HG03064 (cell line): ENCODE results near the gene MAJIN.
"Not testable (repeated sequence)": the region's sequence is repeated elsewhere in the genome, so short reads cannot be mapped to it uniquely, and the experiment has no call there.

Experiments
- ATAC-seq: cut with Tn5 transposase; IDR thresholded peaks from one replicate; pipeline ENCODE4 v1.9.1; 2021; ENCODE audit warnings: low read depth; ENCODE audit not compliant: unreplicated experiment

Gene MAJIN

GRCh38 chr11:64994318-64994717 lies 22.4 kb upstream of the MAJIN start:
- ATAC-seq: no peak

DNA sequence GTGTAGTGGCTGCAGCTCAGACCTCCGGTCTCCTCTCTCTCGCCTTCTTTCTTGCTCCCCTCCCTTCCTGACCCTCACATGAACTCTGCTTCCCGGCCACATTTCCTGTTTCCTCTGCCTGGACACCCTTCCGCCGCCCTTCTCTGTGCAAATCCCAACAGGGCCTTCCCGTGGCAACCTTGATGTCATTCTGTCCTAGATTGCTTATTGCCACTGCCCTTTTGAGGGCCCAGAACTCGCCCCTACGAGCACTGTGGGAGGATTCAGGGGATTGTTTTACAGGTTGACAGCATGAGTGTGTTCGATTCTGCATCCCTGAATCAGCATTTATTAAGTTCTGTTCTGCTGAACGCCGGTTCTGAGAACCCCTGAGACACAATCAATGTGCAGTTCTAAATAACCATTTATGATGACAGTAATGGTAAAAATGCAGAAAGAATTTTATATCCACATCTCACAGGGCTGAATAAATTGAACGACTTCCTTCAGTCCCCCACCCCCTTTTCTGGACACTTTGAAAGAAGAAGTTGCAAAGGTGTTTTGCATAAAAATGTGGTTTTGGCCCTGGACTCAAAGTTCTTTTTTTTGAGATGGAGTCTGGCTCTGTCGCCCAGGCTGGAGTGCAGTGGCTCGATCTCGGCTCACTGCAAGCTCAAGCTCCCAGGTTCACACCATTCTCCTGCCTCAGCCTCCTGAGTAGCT lies 18.5 kb upstream of the MAJIN start:
- no peak for ATAC-seq

DNA sequence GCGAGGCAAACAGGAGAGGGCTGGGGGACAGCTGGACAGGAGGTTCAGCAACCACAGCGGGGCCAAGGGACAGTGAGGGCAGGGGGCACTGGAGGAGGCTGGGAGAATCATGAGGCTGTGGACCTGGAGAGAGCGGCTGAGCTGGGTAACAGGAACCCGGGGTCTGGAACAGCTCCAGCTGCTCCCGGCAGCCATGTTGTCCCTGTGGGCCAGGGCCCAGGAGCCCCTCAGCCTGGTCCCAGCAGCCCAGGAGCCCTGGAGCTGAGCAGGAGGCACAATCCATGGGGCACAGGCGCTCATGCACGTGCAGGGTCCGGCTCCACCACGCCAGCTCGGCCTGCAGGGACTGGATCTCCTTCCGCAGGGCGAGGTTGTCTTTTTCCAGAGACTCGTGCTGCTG lies 17.5 kb upstream of the MAJIN start:
- ATAC-seq: no peak

DNA sequence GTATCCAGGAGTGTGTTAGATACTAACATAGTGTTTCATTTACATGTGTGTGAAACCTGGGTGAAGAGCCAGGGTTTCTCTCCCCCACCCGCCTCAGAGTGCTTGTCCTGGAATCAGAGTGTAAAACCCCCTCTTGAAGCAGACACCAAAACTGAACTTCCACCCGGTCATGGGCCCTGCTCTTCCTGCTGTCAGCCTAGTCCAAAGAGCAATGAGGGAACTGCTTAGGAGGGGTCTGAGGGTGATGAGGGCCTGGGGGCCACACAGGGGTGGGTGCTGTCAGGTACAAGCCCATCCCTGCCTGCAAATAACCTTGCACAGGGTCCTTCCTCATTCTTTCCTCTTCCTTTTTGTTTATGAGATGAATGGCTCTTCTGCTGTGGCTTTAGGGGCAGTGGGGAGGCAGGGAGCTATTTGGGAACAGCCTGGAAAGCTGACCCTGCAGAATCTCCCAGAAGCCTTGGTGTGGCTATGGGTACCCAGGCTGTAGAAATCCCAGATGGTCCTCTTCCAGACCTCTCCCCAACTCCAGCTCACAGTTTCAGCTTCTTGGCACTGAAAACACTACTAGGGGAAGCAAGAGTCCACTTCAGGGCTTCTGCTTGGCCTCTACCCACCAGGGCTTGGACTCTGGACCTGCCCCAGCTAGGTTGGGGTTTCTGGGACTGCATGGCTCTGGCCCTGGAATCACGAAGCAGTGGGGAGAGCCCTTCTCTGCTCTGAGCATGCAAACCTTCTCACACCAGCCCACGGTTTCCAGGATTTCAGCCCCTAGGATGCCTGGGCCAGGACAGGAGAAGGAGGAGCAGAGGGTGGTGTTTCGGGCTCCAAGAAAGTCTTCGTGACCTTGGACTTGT lies 16.3 kb upstream of the MAJIN start:
- ATAC-seq: no peak

DNA sequence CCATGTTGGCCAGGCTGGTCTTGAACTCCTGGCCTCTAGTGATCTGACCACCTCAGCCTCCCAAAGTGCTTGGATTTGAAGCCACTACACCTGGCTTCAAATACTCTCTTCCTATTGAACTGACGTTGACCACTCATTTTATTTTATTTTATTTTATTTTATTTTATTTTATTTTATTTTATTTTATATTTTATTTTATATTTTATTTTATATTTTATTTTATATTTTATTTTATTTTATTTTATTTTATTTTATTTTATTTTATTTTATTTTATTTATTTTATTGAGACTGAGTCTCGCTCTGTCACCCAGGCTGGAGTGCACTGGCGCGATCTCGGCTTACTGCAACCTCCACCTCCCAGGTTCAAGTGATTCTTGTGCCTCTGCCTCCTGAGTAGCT lies 11.4 kb upstream of the MAJIN start:
- ATAC-seq: not testable (repeated sequence)

- ATAC-seq: no peak
Observed at GRCh38 chr11:64976651-64977050, 4.7 kb upstream of the MAJIN start.

GRCh38 chr11:64974124-64974523 lies 2.2 kb upstream of the MAJIN start:
- no peak for ATAC-seq

GRCh38 chr11:64970731-64971151 lies 1.2 kb downstream of the MAJIN start:
- ATAC-seq: no peak

DNA sequence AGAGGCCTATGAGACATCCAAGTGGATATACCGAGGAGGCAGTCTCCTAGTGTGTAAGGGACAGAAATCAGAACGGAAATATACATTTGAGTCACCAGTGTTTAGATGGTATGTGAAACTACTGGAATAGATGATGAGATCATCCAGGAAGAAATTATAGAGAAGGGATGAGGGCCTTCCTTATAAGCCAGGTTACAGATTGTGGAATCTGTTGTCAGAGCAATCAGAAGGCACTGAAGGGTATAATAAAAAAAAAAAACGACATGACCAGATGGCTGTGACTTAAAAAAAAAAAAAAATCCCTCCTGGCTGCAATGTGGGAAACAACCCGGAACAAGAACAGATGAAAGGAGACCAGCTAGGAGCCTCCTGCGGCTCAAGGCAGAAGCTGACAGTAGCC lies 2.7 kb downstream of the MAJIN start:
- ATAC-seq: no peak

DNA sequence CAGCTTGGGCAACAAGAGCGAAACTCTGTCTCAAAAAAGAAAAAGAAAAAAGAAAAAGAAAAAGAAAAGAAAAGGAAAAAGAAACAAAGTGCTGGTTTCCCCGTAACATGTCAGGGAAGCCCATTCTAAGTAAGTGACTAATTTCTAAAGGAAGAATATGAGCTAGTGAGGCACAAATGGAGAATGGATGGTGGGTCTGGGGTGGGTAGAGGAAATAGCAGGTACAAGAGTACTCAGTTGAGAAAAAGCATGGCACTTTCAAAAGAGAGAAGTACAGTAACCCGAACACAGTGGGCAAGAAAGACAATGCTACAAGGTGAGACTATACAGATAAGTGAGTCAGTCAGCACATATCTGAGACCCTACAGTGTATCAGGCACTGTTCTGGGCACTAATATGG lies 4.5 kb downstream of the MAJIN start:
- no peak for ATAC-seq

DNA sequence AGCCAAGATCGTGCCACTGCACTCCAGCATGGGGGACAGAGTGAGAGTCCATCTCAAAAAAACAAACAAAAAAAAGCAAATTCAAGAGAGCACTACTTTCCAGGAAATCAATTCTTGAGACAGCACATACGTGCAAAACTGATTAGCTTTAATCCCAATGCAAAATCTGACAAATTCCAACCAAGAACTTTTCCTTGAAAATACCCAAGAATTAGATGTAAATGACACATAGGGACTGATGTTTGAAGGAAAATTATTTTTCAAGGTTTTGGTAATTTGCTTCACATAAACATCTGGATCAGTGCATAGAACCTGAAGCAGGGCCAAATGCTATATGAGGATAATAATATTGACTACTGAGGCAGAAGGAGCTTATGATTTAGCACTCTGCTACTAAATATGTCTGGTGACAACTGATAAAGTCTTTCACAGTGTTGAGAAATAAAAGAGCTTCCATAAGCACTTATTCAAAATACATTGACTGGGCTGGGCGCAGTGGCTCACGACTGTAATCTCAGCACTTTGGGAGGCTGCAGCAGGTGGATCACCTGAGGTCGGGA lies 8.8 kb downstream of the MAJIN start:
- no peak for ATAC-seq

DNA sequence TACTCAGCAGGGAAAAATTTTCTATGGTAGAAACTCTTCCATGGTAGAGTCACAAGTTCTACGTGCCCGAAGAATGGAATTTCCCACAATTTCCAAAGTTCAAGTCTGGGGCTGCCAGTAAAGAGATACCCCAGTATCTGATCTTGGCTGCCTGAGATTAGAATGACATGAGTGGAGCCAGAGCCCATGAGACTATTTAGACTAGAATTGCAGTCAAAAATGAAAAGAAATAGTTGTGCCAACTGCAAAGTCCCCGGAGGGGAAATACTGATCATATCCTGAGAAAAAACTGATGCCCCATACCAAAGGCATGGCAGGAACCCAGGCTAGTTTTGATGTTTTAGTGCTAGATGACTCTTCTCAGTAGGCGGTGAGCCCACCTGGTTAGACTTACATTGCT lies 11.2 kb downstream of the MAJIN start:
- no peak for ATAC-seq

GRCh38 chr11:64959498-64959897 lies 12.4 kb downstream of the MAJIN start:
- ATAC-seq: no peak

- ATAC-seq: no peak
Observed at GRCh38 chr11:64954201-64954600, 17.7 kb downstream of the MAJIN start.

DNA sequence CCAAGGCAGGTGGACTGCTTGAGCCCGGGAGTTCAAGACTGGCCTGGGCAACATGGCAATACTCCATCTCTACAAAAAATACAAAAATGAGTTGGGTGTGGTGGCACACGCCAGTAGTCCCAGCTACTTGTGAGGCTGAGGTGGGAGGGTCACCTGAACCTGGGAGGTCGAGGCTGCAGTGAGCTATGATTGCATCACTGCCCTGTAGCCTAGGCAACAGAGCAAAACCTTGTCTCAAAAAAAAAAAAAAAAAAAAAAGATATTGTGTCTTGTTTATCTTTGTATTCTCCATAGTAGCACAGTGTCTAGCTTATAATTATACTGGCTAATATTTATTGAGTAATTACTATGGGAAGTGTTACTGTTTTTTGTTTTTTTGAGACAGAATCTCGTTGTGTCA lies 20.4 kb downstream of the MAJIN start:
- ATAC-seq: no peak

DNA sequence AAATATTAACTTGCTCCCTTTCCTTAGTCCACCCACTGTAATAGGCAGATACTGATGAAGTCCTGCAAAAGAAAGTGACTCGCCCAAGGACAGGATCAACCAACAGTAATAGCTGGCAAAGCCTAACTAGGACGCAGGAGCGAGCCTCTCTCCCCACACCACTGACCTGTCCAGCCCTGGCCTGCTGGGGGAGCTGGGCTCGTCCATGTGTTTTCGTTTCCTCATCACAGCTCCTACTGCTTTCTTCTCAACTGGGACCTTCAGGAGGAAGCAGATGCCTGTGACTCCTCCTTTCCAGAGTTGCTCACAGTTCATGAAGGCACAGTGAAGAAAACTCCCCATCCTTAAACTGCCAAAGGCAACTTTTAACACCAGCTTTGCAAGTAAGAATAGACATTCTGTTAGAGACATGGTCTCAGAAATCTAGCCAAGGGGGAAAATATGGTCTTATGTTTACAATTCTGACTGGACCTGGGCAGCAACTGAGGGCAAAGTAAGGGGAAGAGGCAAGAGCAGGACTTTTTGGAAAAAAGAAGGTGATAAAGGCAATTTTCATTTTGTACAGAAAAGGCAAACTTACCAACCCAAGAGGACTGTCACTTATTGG lies 24.6 kb downstream of the MAJIN start:
- ATAC-seq: no peak

DNA sequence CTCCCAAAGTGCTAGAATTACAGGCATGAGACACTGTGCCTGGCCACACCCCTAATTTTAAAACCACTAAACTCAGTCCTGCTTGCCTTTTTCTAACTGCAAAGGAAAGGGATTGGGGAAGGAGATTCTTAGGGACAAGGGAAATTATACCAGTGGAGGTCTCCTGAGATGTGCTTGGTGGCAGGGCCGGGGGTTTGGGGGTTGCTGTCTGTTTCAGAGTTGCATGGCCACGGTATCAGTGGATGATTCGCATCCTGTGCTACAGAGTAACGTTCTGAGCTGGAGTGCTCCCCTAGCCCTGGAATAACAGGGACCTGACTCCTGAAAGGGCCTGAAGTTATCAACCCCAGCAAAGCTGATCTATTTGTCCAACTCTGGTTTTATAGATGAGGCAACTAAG lies 35.4 kb downstream of the MAJIN start:
- ATAC-seq: no peak

DNA sequence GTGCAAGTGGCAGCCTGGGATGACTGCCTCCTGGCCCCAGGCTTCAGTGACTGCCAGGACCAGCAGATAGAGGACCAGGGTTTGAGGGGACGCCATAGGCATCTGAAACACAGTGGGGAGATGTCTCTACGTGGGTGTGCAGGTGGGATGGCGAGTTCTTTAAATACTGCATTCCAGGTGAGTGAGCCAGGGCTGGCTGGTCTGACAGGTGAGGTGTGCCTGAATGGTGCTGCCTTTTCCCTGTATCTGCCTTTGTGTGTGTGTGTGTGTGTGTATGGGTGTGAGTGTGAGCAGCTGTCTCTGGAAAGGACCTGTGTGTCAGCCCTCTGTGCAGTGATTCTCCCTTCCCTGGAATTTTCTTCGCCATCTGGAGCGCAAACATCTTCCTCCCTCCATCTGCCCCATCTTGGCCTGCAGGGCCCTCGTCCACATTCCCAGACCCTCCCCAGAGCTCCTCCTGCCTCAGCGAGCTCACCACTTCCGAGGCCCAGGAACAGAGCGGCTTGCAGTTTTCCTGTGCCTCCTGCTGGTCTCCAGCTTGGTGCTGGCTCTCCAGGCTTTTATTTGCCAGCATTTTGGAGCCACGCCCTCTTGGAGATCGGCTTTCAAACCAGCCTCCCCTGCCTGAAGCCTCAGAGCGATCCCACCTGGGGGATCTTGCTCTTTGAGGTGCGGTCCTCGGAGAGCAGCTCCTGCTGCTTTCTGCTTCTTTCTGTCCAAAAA lies 36.4 kb downstream of the MAJIN start, which contains the start of gene GPHA2:
Gene GPHA2, minus strand, starts transcription at position 535 of the 723 bp plus-strand sequence. Its CDS starts 433 bp downstream, at position 102.
- no peak for ATAC-seq

- no peak for ATAC-seq
Observed at GRCh38 chr11:64934682-64935358, 37.1 kb downstream of the MAJIN start.
